ENCODE data around the gene NDUFA13. TPM values are rescaled to one million over a fixed set of nuclear protein-coding genes. Genes with fewer than 3 reads are reported as not detected.
"Not testable (repeated sequence)": the region's sequence is repeated elsewhere in the genome, so short reads cannot be mapped to it uniquely, and the experiment has no call there.

NDUFA13 gene
- 100 to 1,000 TPM; 169 to 404 (median 248) TPM for polyA plus RNA-seq

GRCh38 chr19:19515642-19516519 lies at the start of gene NDUFA13:
Gene NDUFA13, plus strand, starts transcription at chr19:19516225. Its CDS starts 14 bp downstream, at chr19:19516239.
- WGBS, 3 donors, result 3 to 7% (median 6%) methylated on average over 61 of the region's 61 CpGs
- H3K27ac ChIP-seq (ENCODE audit: low read depth, low read length), result peak within 1 kb of the TSS; percentile 9

GRCh38 chr19:19468424-19469050 lies 47.5 kb upstream of the NDUFA13 start:
- WGBS, 3 donors, result 96 to 98% (median 98%) methylated on average over 2 of the region's 2 CpGs
- no peak overlapping the region for H3K27ac ChIP-seq (ENCODE audit: low read depth, low read length)

- 63 to 96% (median 67%) methylated on average over 3 of the region's 3 CpGs for whole genome bisulfite sequencing, 3 donors
- no peak overlapping the region for H3K27ac ChIP-seq (ENCODE audit: low read depth, low read length)
Observed at GRCh38 chr19:19470579-19470978, 45.4 kb upstream of the NDUFA13 start.

GRCh38 chr19:19471682-19472081 lies 44.3 kb upstream of the NDUFA13 start:
- H3K27ac ChIP-seq (ENCODE audit: low read depth, low read length), result no peak overlapping the region
- WGBS, 3 donors, result 89 to 91% (median 90%) methylated on average over 6 of the region's 6 CpGs

- 75 to 80% (median 76%) methylated on average over 5 of the region's 5 CpGs for WGBS, 3 donors
- H3K27ac ChIP-seq (ENCODE audit: low read depth, low read length), result not testable (repeated sequence)
Observed at GRCh38 chr19:19472106-19472505, 43.9 kb upstream of the NDUFA13 start.

GRCh38 chr19:19475015-19475765 lies 40.8 kb upstream of the NDUFA13 start:
- 58 to 79% (median 74%) methylated on average over 19 to 21 of the region's 21 CpGs for WGBS, 3 donors
- H3K27ac ChIP-seq (ENCODE audit: low read depth, low read length), result no peak overlapping the region

- WGBS, 3 donors, result 68 to 78% (median 71%) methylated on average over 19 of the region's 19 CpGs
- no peak overlapping the region for H3K27ac ChIP-seq (ENCODE audit: low read depth, low read length)
Observed at GRCh38 chr19:19475849-19476828, 39.9 kb upstream of the NDUFA13 start.

GRCh38 chr19:19477705-19478383 lies 38.2 kb upstream of the NDUFA13 start:
- no peak overlapping the region for H3K27ac ChIP-seq (ENCODE audit: low read depth, low read length)
- 79 to 92% (median 90%) methylated on average over 10 of the region's 10 CpGs for WGBS, 3 donors

- H3K27ac ChIP-seq (ENCODE audit: low read depth, low read length), result no peak overlapping the region
- 70 to 78% (median 71%) methylated on average over 5 of the region's 5 CpGs for WGBS, 3 donors
Observed at GRCh38 chr19:19480688-19481087, 35.3 kb upstream of the NDUFA13 start.

GRCh38 chr19:19482809-19483596 lies 33.0 kb upstream of the NDUFA13 start:
- WGBS, 3 donors, result 73 to 79% (median 73%) methylated on average over 18 to 19 of the region's 19 CpGs
- H3K27ac ChIP-seq (ENCODE audit: low read depth, low read length), result no peak overlapping the region

- 64 to 71% (median 66%) methylated on average over 15 of the region's 15 CpGs for WGBS, 3 donors
Observed at GRCh38 chr19:19485161-19485997, 30.6 kb upstream of the NDUFA13 start.

GRCh38 chr19:19485998-19486290 lies 30.1 kb upstream of the NDUFA13 start:
- H3K27ac ChIP-seq (ENCODE audit: low read depth, low read length), result no peak overlapping the region
- 90 to 94% (median 94%) methylated on average over 5 of the region's 5 CpGs for WGBS, 3 donors

More at GRCh38 chr19:19485161-19485997, 30.6 kb upstream of the NDUFA13 start:
- no peak overlapping the region for H3K27ac ChIP-seq (ENCODE audit: low read depth, low read length)

GRCh38 chr19:19486343-19487076 lies 29.5 kb upstream of the NDUFA13 start:
- 76 to 84% (median 78%) methylated on average over 15 of the region's 15 CpGs for WGBS, 3 donors
- no peak overlapping the region for H3K27ac ChIP-seq (ENCODE audit: low read depth, low read length)

- WGBS, 3 donors, result 75 to 86% (median 85%) methylated on average over 9 of the region's 9 CpGs
Observed at GRCh38 chr19:19487077-19487949, 28.7 kb upstream of the NDUFA13 start.

More at GRCh38 chr19:19487077-19487949, 28.7 kb upstream of the NDUFA13 start:
- no peak overlapping the region for H3K27ac ChIP-seq (ENCODE audit: low read depth, low read length)

Data from adipose tissue (tissue), 3 donors.